ENCODE results near the gene MFAP5. TPM values are rescaled to one million over a fixed set of nuclear protein-coding genes. Genes with fewer than 3 reads are reported as not detected.

The MFAP5 gene
- polyA plus RNA-seq, 2 of the 4 experiments (the other 2 are of a cell fraction) = 0.40 TPM

- Histone ChIP-seq H3K27ac (no peak overlapping the region), H3K4me1 (no peaks in the 10 kb centered on the region), H3K4me3 (no peak overlapping the region), H3K9me3 (no peaks in the 10 kb centered on the region), H3K4me2 (no peak overlapping the region)
- FAIRE-seq (no peak), ATAC-seq (no peak), DNase-seq (ENCODE audit: low read depth in 1 of 2, low spot score in 1 of 2) (no peak)
- ChIA-PET POLR2A (interaction anchor here (0.7 kb wide), 1 partner anchor 307 kb away, joined by 3 read pairs; no protein-coding TSS in a partner anchor), CTCF (interaction anchor here (0.5 to 1.2 kb wide), 7 partner anchors 12 to 248 kb away, joined by 3 to 6 read pairs (median 3); no protein-coding TSS in a partner anchor)
- 85% methylated on average over 1 of the region's 1 CpG for WGBS (ENCODE audit: missing lambda C conversion rate)
- TF ChIP-seq TFCP2L1 (CRISPR knock-in tag; IDR thresholded peaks at IDR 0.05) = no peak
- TF ChIP-seq EHMT2 (IDR thresholded peaks at IDR 0.05; ENCODE audit: low read depth) = no peak
- no peak for TF ChIP-seq HOXB5 (CRISPR knock-in tag; IDR thresholded peaks at IDR 0.05)
- TF ChIP-seq HEYL (CRISPR knock-in tag; IDR thresholded peaks at IDR 0.05) = no peak
- TF ChIP-seq NR3C1 (IDR thresholded peaks at IDR 0.05) = no peak
- TF ChIP-seq FOSB (CRISPR knock-in tag; IDR thresholded peaks at IDR 0.05) = no peak
- no peak for TF ChIP-seq RCOR1 (IDR thresholded peaks at IDR 0.05; ENCODE audit: low read depth, low read length)
- TF ChIP-seq HDAC2 (IDR thresholded peaks at IDR 0.05) = no peak
- no peak for TF ChIP-seq ESRRA (IDR thresholded peaks at IDR 0.05; ENCODE audit: borderline replicate concordance, low read length)
- no peak for TF ChIP-seq GATA3 (IDR thresholded peaks at IDR 0.05; ENCODE audit: borderline replicate concordance)
- no peak for TF ChIP-seq ZSCAN20 (CRISPR knock-in tag; IDR thresholded peaks at IDR 0.05)
Observed at GRCh38 chr12:8642775-8643174, 19.9 kb downstream of the MFAP5 start.

- Histone ChIP-seq H3K4me3 (no peak overlapping the region), H3K4me2 (no peak overlapping the region), H3K27ac (no peak overlapping the region), H3K9me3 (no peaks in the 10 kb centered on the region), H3K4me1 (no peaks in the 10 kb centered on the region)
- FAIRE-seq (no peak), DNase-seq (ENCODE audit: low read depth in 1 of 2, low spot score in 1 of 2) (no peak), ATAC-seq (no peak)
- ChIA-PET POLR2A (no interaction called here), CTCF (interaction anchor here (0.6 to 1.4 kb wide), 3 partner anchors 92 to 1038 kb away, joined by 3 read pairs; no protein-coding TSS in a partner anchor)
- WGBS (ENCODE audit: missing lambda C conversion rate) = 67% methylated on average over 2 of the region's 2 CpGs
- TF ChIP-seq KDM5A (IDR thresholded peaks at IDR 0.05) (no peak), TFCP2L1 (CRISPR knock-in tag; IDR thresholded peaks at IDR 0.05) (no peak), HES2 (IDR thresholded peaks at IDR 0.05) (no peak), RARB (CRISPR knock-in tag; IDR thresholded peaks at IDR 0.05) (no peak), CTCF (IDR thresholded peaks at IDR 0.05) (no peak), ELK1 (IDR thresholded peaks at IDR 0.05; ENCODE audit: low read depth, low read length) (no peak), ESRRA (IDR thresholded peaks at IDR 0.05; ENCODE audit: borderline replicate concordance, low read length) (no peak), HMGXB4 (CRISPR knock-in tag; IDR thresholded peaks at IDR 0.05; ENCODE audit: borderline replicate concordance) (no peak), EHMT2 (IDR thresholded peaks at IDR 0.05; ENCODE audit: low read depth) (no peak), FOSB (CRISPR knock-in tag; IDR thresholded peaks at IDR 0.05) (no peak), USF2 (IDR thresholded peaks at IDR 0.05) (no peak), TP53 (CRISPR knock-in tag; IDR thresholded peaks at IDR 0.05) (no peak), JUN (IDR thresholded peaks at IDR 0.05) (no peak), NR3C1 (IDR thresholded peaks at IDR 0.05) (no peak), JUNB (IDR thresholded peaks at IDR 0.05) (no peak)
Observed at GRCh38 chr12:8639936-8640335, 22.7 kb downstream of the MFAP5 start.

Measured in A549 (cell line).